DND-41 (cell line): ENCODE data around the gene ABLIM1.

ENCODE experiments used
- ATAC-seq: fragments of 200-7000 bp; cut with Tn5 transposase; 3 replicates; pipeline ENCODE4 v1.9.1; 2021; ENCODE audit warnings: low read depth; ENCODE audit not compliant: insufficient read depth
- DNase-seq: peaks from one replicate; pipeline ENCODE4 v3.0.0-alpha.2; 2020
- H2AFZ ChIP-seq: 2 replicates; pipeline ENCODE4 v1.6.0; 2012; ENCODE audit warnings: low read depth, low read length
- H3K27ac ChIP-seq: 2 replicates; pipeline ENCODE4 v1.5.1; 2012; ENCODE audit warnings: low read length, inconsistent platforms
- H3K27me3 ChIP-seq: fragments of 200-600 bp; sonication (generic); 2 replicates; pipeline ENCODE4 v1.6.0; 2012; ENCODE audit warnings: low read length, mild to moderate bottlenecking, inconsistent platforms; ENCODE audit not compliant: insufficient read depth, poor library complexity
- H3K36me3 ChIP-seq: 2 replicates; pipeline ENCODE4 v1.5.1; 2012; ENCODE audit warnings: low read length, inconsistent platforms; ENCODE audit not compliant: insufficient read depth
- H3K4me1 ChIP-seq: 2 replicates; pipeline ENCODE4 v1.5.1; 2012; ENCODE audit warnings: mild to moderate bottlenecking, low read length; ENCODE audit not compliant: insufficient read depth
- H3K4me2 ChIP-seq: 2 replicates; pipeline ENCODE4 v1.6.0; 2012; ENCODE audit warnings: mild to moderate bottlenecking, moderate library complexity, low read length, inconsistent platforms; ENCODE audit not compliant: insufficient read depth
- H3K4me3 ChIP-seq, 2 experiments: fragments of 200-600 bp in 1 of 2; shearing (Covaris generic) in 1 of 2; 2 replicates each; pipeline ENCODE4 v1.5.1; 2012 to 2016; ENCODE audit warnings: inconsistent platforms in 2 of 2, low read length in 2 of 2, mild to moderate bottlenecking in 2 of 2, low read depth in 1 of 2, moderate library complexity in 1 of 2
- H3K79me2 ChIP-seq: 2 replicates; pipeline ENCODE4 v1.6.0; 2012; ENCODE audit warnings: low read length, inconsistent platforms; ENCODE audit not compliant: insufficient read depth
- H3K9ac ChIP-seq: 2 replicates; pipeline ENCODE4 v1.6.0; 2012; ENCODE audit warnings: low read depth, mild to moderate bottlenecking, inconsistent platforms, low read length, moderate library complexity
- H3K9me3 ChIP-seq: 2 replicates; pipeline ENCODE4 v1.5.1; 2012; ENCODE audit warnings: low read length, moderate library complexity, mild to moderate bottlenecking, inconsistent platforms; ENCODE audit not compliant: insufficient read depth, severe bottlenecking
- H4K20me1 ChIP-seq: 2 replicates; pipeline ENCODE4 v1.6.0; 2012; ENCODE audit warnings: low read length; ENCODE audit not compliant: insufficient read depth
- CTCF ChIP-seq: IDR thresholded peaks from 2 replicates; pipeline ENCODE4 v1.5.1; 2012; ENCODE audit warnings: borderline replicate concordance, low read length, moderate library complexity, mild to moderate bottlenecking; ENCODE audit not compliant: poor library complexity, severe bottlenecking; ENCODE audit errors: extremely low read depth
- EZH2 ChIP-seq: IDR thresholded peaks from 3 replicates; pipeline ENCODE4 v1.6.1; 2012; ENCODE audit warnings: borderline replicate concordance, low read depth, mild to moderate bottlenecking, moderate library complexity, low read length, inconsistent platforms; ENCODE audit not compliant: severe bottlenecking

ABLIM1 gene

GRCh38 chr10:114495303-114495702, 162.8 kb downstream of the ABLIM1 start:
- Histone ChIP-seq H3K27me3 (no peaks in the 10 kb centered on the region), H2AFZ (no peak overlapping the region), H3K27ac (no peak overlapping the region), H3K79me2 (no peaks in the 10 kb centered on the region), H3K4me2 (no peak overlapping the region), H3K9me3 (no peaks in the 10 kb centered on the region), H3K36me3 (no peaks in the 10 kb centered on the region), H3K4me3 (no peak overlapping the region), H3K9ac (no peak overlapping the region), H4K20me1 (0 out of 2 replicates have a peak, but pooled peaks cover 1% of the 10 kb centered on the region), H3K4me1 (peaks cover 8% of the 10 kb centered on the region)
- no peak for TF ChIP-seq EZH2
- no peak for TF ChIP-seq CTCF
- ATAC-seq (no peak), DNase-seq (no peak)

DNA sequence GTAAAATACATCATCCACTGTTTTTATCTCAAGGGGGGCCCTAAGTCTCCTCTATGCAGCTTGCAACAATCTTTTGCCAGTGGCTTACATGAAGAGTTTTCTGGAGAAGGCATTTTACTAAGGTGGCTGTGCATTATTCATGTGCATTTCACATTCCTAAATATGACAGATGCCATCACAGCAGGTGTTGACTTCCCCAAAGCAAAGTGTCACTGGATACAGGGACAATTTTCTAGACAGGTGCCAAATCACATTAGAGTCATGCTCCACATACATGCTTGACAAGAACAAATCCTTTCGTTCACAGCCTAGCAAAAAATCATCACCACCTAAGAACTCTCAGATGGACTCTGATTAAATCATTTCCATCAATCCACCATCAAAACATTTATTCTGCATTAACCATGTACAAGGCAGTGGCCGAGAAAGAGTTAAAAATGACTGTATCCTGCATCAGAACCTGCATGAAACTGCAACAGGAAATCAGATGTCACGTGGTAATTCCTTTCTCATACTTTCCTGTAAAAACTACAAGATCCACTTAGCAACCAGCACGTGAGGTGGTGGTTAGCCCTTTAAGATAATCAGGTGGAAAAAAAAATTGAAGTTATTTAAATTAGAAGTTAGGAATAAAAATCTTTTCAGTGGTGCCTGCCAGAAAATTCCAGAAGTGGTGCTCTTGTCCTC, 165.6 kb downstream of the ABLIM1 start:
- no peaks in the 10 kb centered on the region for H3K36me3 ChIP-seq
- DNase-seq: no peak
- no peak overlapping the region for H3K27ac ChIP-seq
- H3K4me3 ChIP-seq: no peak overlapping the region
- H3K4me1 ChIP-seq: peaks cover 8% of the 10 kb centered on the region
- ATAC-seq: peak; percentile 60; the same call in 2 of the 3 replicates
- H3K27me3 ChIP-seq: no peaks in the 10 kb centered on the region
- H3K9ac ChIP-seq: no peak overlapping the region
- no peak overlapping the region for H3K4me2 ChIP-seq
- TF ChIP-seq EZH2 (no peak), CTCF (no peak)
- no peaks in the 10 kb centered on the region for H4K20me1 ChIP-seq
- H2AFZ ChIP-seq: no peak overlapping the region
- no peaks in the 10 kb centered on the region for H3K79me2 ChIP-seq
- H3K9me3 ChIP-seq: no peaks in the 10 kb centered on the region

- Histone ChIP-seq H3K4me2 (no peak overlapping the region), H3K4me3 (no peak overlapping the region), H3K4me1 (peaks cover 8% of the 10 kb centered on the region), H3K27ac (no peak overlapping the region), H3K36me3 (no peaks in the 10 kb centered on the region), H2AFZ (no peak overlapping the region), H3K79me2 (no peaks in the 10 kb centered on the region), H3K27me3 (no peaks in the 10 kb centered on the region), H3K9ac (no peak overlapping the region), H4K20me1 (no peaks in the 10 kb centered on the region), H3K9me3 (no peaks in the 10 kb centered on the region)
- ATAC-seq: no peak
- DNase-seq: no peak
- TF ChIP-seq EZH2 (no peak), CTCF (no peak)
Measured at GRCh38 chr10:114491933-114492332, 166.1 kb downstream of the ABLIM1 start.
